HepG2 (cell line): ENCODE results near the gene HOXA11. TPM values are rescaled to one million over a fixed set of nuclear protein-coding genes. Genes with fewer than 3 reads are reported as not detected.

ENCODE experiments used
- AGO1 ChIP-seq: fragments of 200-400 bp; formaldehyde crosslinking; IDR thresholded peaks from 2 replicates; pipeline ENCODE4 v1.6.1; 2017; ENCODE audit warnings: mild to moderate bottlenecking, low read depth, low read length, moderate library complexity; ENCODE audit not compliant: poor library complexity, severe bottlenecking
- BCL3 ChIP-seq: sonication (generic); formaldehyde crosslinking; IDR thresholded peaks from 2 replicates; pipeline ENCODE4 v1.5.1; 2020; ENCODE audit warnings: mild to moderate bottlenecking, missing genetic modification reagents, moderate library complexity
- HMGXB4 ChIP-seq, 2 experiments: sonication (generic) in 1 of 2; formaldehyde crosslinking in 1 of 2; IDR thresholded peaks; 2 replicates each; pipeline versions ENCODE4 v1.4.0 to v1.6.1; 2018 to 2020; ENCODE audit warnings: missing genetic modification reagents in 2 of 2, borderline replicate concordance in 1 of 2, low read depth in 1 of 2, mild to moderate bottlenecking in 1 of 2, missing biosample characterization in 1 of 2
- HOXA3 ChIP-seq: sonication (generic); formaldehyde crosslinking; IDR thresholded peaks from 2 replicates; pipeline ENCODE4 v1.5.0; 2020; ENCODE audit warnings: missing genetic modification reagents
- MYC ChIP-seq: sonication (generic); formaldehyde crosslinking; IDR thresholded peaks from 2 replicates; pipeline ENCODE4 v1.9.0; 2021; ENCODE audit warnings: missing genetic modification reagents, borderline replicate concordance
- NFATC3 ChIP-seq: sonication (generic); formaldehyde crosslinking; IDR thresholded peaks from 2 replicates; pipeline ENCODE4 v1.5.1; 2020; ENCODE audit warnings: mild to moderate bottlenecking, missing genetic modification reagents
- NFIC ChIP-seq: IDR thresholded peaks from 2 replicates; pipeline ENCODE4 v1.6.1; 2012; ENCODE audit warnings: mild to moderate bottlenecking, low read length, inconsistent platforms
- PAX8 ChIP-seq: sonication (generic); formaldehyde crosslinking; IDR thresholded peaks from 2 replicates; pipeline ENCODE4 v1.8.0; 2022; ENCODE audit warnings: mild to moderate bottlenecking, missing genetic modification reagents, borderline replicate concordance
- PBX2 ChIP-seq: IDR thresholded peaks from 2 replicates; pipeline ENCODE4 v1.6.1; 2016; ENCODE audit warnings: control low read depth
- SMAD9 ChIP-seq: sonication (generic); formaldehyde crosslinking; IDR thresholded peaks from 2 replicates; pipeline ENCODE4 v1.5.1; 2020; ENCODE audit warnings: mild to moderate bottlenecking, missing genetic modification reagents
- TBP ChIP-seq: sonication (generic); formaldehyde crosslinking; IDR thresholded peaks from 2 replicates; pipeline ENCODE4 v1.5.0; 2020; ENCODE audit warnings: missing genetic modification reagents
- TRIM22 ChIP-seq: fragments of 450-650 bp; IDR thresholded peaks from 2 replicates; pipeline ENCODE4 v1.6.1; 2017
- ZNF256 ChIP-seq: sonication (generic); formaldehyde crosslinking; conservative IDR thresholded peaks from 2 replicates; pipeline ENCODE4 v1.4.0; 2020; ENCODE audit warnings: missing genetic modification reagents
- ZNF484 ChIP-seq: sonication (generic); formaldehyde crosslinking; IDR thresholded peaks from 2 replicates; pipeline ENCODE4 v1.5.1; 2020; ENCODE audit warnings: mild to moderate bottlenecking, low read depth, missing genetic modification reagents, borderline replicate concordance
- ZNF503 ChIP-seq: sonication (generic); formaldehyde crosslinking; IDR thresholded peaks from 2 replicates; pipeline ENCODE4 v1.4.0; 2020; ENCODE audit warnings: missing genetic modification reagents
- ZNF558 ChIP-seq: sonication (generic); formaldehyde crosslinking; IDR thresholded peaks from 2 replicates; pipeline ENCODE4 v1.9.0; 2022; ENCODE audit warnings: mild to moderate bottlenecking, missing genetic modification reagents, borderline replicate concordance
- ZNF775 ChIP-seq: sonication (generic); formaldehyde crosslinking; IDR thresholded peaks from 2 replicates; pipeline ENCODE4 v1.4.0; 2020; ENCODE audit warnings: missing genetic modification reagents, mild to moderate bottlenecking, moderate library complexity, borderline replicate concordance
- ZSCAN9 ChIP-seq: IDR thresholded peaks from 2 replicates; pipeline ENCODE4 v1.6.1; 2016; ENCODE audit warnings: borderline replicate concordance
- polyA plus RNA-seq, 8 experiments: library from polyadenylated mRNA; depleted of rRNA in 3 of 8; stranded (reverse) in 7 of 8; unstranded in 1 of 8; fragments of >200 nt; fragmentation: Illumina TruSeq in 4 of 8; extraction: Trizol in 4 of 8; gene quantifications; 2 replicates each; pipeline versions ENCODE4 v1.2.1 to v1.2.3, GENCODE V29; 2011 to 2016; ENCODE audit warnings: low read depth in 4 of 8, missing spikeins in 1 of 8, mixed read lengths in 1 of 8; ENCODE audit not compliant: insufficient read depth in 1 of 8
- total RNA-seq, 5 experiments: library from RNA; depleted of rRNA; stranded (reverse); fragments of >200 nt; fragmentation: Illumina TruSeq; extraction: Trizol; gene quantifications; 2 replicates each; pipeline ENCODE4 v1.2.3, GENCODE V29; 2016; ENCODE audit warnings: low read depth in 1 of 5
- TF ChIP-seq, protein P1 (sequence below): sonication (generic); formaldehyde crosslinking; IDR thresholded peaks from 2 replicates; pipeline ENCODE4 v1.8.1; 2023; ENCODE audit warnings: mild to moderate bottlenecking, missing genetic modification reagents, borderline replicate concordance
- TF ChIP-seq, protein P2 (sequence below): sonication (generic); IDR thresholded peaks from 2 replicates; pipeline ENCODE4 v1.6.1; 2016; ENCODE audit warnings: low read depth, borderline replicate concordance

HOXA11 gene
- total and polyA plus RNA-seq, 2 of the 13 experiments (the other 11 are each of a cell fraction or from before 2014, with no cell fraction given), result not detected

DNA sequence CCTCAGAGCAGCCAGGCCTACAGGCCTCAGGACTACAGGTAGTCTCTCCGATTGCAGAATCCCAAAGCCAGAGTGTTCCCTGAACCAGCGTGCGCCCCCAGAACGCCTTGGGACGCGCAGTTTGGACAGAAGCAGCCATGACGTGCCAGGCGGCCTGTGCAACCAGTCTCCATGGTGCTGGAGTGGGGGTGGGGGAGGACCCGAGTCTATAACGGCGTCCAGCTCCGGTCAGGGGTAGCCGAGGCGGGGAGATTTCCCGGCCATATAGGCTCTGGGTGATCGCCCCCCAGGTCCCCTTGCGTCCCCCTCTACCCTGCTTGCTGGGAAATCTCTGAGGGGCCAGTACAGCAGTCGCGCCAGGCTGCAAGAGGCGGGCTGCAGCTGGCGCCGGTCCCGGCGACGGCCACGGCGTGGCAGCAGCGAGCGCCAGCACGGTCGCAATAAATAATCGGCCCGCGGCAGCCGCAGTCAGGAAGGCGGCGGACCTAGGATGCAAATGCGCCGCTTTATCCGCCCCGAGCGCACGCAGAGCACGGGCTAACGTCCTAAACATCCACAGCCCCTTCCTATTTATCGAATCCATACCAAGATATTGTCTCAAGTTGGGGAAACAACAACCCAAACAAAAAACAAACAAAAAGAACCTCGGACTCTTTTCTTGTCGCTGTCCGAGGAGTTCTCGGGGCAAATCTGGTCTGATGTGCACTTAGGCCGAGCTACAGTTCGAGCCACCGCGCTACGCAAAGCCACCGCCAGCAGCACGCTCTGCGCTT lies 34.3 kb downstream of the HOXA11 start (continued):
- peak; percentile 85 to 93 for TF ChIP-seq HMGXB4 (CRISPR knock-in tag; IDR thresholded peaks at IDR 0.05; ENCODE audit: borderline replicate concordance in 1 of 2, low read depth in 1 of 2)
- no peak for TF ChIP-seq SMAD9
- peak; percentile 44; the same call in 1 of the 2 replicates for TF ChIP-seq ZSCAN9
- TF ChIP-seq ZNF775 (CRISPR knock-in tag), result no peak
- TF ChIP-seq MYC, result peak; percentile 46; the same call in 1 of the 2 replicates
- TF ChIP-seq NFIC, result no peak
- no peak for TF ChIP-seq TRIM22
- TF ChIP-seq PBX2 (CRISPR knock-in tag), result no peak
- peak; percentile 62; the same call in 1 of the 2 replicates for TF ChIP-seq HOXA3 (CRISPR knock-in tag)
- no peak for TF ChIP-seq ZNF256 (CRISPR knock-in tag)
- TF ChIP-seq, protein P1, sequence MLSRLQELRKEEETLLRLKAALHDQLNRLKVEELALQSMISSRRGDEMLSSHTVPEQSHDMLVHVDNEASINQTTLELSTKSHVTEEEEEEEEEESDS (CRISPR knock-in tag), result no peak
- TF ChIP-seq BCL3 (CRISPR knock-in tag), result no peak; the same call in 1 of the 2 replicates
- TF ChIP-seq AGO1, result no peak
- TF ChIP-seq PAX8 (CRISPR knock-in tag), result no peak
- no peak for TF ChIP-seq NFATC3
- TF ChIP-seq, protein P2, sequence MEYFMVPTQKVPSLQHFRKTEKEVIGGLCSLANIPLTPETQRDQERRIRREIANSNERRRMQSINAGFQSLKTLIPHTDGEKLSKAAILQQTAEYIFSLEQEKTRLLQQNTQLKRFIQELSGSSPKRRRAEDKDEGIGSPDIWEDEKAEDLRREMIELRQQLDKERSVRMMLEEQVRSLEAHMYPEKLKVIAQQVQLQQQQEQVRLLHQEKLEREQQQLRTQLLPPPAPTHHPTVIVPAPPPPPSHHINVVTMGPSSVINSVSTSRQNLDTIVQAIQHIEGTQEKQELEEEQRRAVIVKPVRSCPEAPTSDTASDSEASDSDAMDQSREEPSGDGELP, result no peak
- TF ChIP-seq ZNF484 (CRISPR knock-in tag), result no peak
- no peak for TF ChIP-seq ZNF503
- TF ChIP-seq TBP (CRISPR knock-in tag), result no peak
- TF ChIP-seq ZNF558 (CRISPR knock-in tag), result no peak
